22Rv1 (cell line): Measurements from ENCODE around the gene CARD9.

Experiments used
- CTCF ChIP-seq: fragments of 450-650 bp; IDR thresholded peaks from 2 replicates; pipeline ENCODE4 v1.5.1; 2017; ENCODE audit warnings: mild to moderate bottlenecking
- ZFX ChIP-seq: fragments of 450-650 bp; IDR thresholded peaks from 2 replicates; pipeline ENCODE4 v1.6.1; 2017; ENCODE audit warnings: antibody characterized with exemption, borderline replicate concordance

- no peak for TF ChIP-seq CTCF
- no peak for TF ChIP-seq ZFX
Measured at GRCh38 chr9:136411378-136411777, 37.9 kb upstream of the CARD9 start.
